ENCODE measurements around the gene AP3B1. TPM values are rescaled to one million over a fixed set of nuclear protein-coding genes. Genes with fewer than 3 reads are reported as not detected.

The AP3B1 gene
- total and polyA plus RNA-seq, 2 of the 8 experiments (the other 6 are each of a cell fraction or from before 2014, with no cell fraction given): 45.8 to 48.3 TPM

- no peak for FAIRE-seq
- H3K27me3 ChIP-seq (replicated peaks in 1 of 4; ENCODE audit: control insufficient read depth in 3 of 4, extremely low read depth in 1 of 4, insufficient read depth in 3 of 4, low read length in 3 of 4): no peaks in the 10 kb centered on the region
- CTCF ChIA-PET (ENCODE audit: partially characterized antibody): interaction anchor here (0.9 to 2.5 kb wide), 2 partner anchors 11 to 17 kb away, joined by 3 to 5 read pairs; partner anchors contain the start of gene AP3B1
- TF ChIP-seq KDM4A (IDR thresholded peaks at IDR 0.05; ENCODE audit: low read depth, low read length, severe bottlenecking) (no peak), CTBP2 (IDR thresholded peaks at IDR 0.05; ENCODE audit: borderline replicate concordance, insufficient read depth, insufficient read length, low read length) (no peak), GABPA (IDR thresholded peaks at IDR 0.05; ENCODE audit: borderline replicate concordance, insufficient read depth, low read length) (no peak), POU5F1 (IDR thresholded peaks at IDR 0.05; ENCODE audit: low read depth, low read length) (no peak), HDAC2 (IDR thresholded peaks at IDR 0.05; ENCODE audit: borderline replicate concordance in 1 of 2, low read depth in 2 of 2, low read length in 2 of 2) (no peak), ATF2 (IDR thresholded peaks at IDR 0.05; ENCODE audit: low read length) (no peak), E2F6 (IDR thresholded peaks at IDR 0.05) (no peak), SIN3A (conservative IDR thresholded peaks at IDR 0.05 in 1 of 2, IDR thresholded peaks at IDR 0.05 in 1 of 2; ENCODE audit: low read depth in 1 of 2, low read length in 2 of 2) (no peak), HDAC6 (IDR thresholded peaks at IDR 0.05; ENCODE audit: low read depth, low read length) (no peak), SP1 (IDR thresholded peaks at IDR 0.05; ENCODE audit: low read depth, low read length) (no peak)
Measured at GRCh38 chr5:78283802-78284201, 10.7 kb downstream of the AP3B1 start.

More at GRCh38 chr5:78283802-78284201, 10.7 kb downstream of the AP3B1 start:
- Histone ChIP-seq H2BK120ac (replicated peaks; ENCODE audit: low read depth, low read length) (no peak overlapping the region), H3K56ac (replicated peaks; ENCODE audit: insufficient read length, low read depth, low read length) (no peak overlapping the region), H3K23me2 (ENCODE audit: low read depth, low read length) (0 out of 2 replicates have a peak, but pooled peaks cover 2% of the 10 kb centered on the region), H3K14ac (ENCODE audit: insufficient read length) (no peak overlapping the region), H2BK12ac (ENCODE audit: low read depth, low read length) (no peak overlapping the region), H4K91ac (replicated peaks; ENCODE audit: insufficient read length, low read length) (no peak overlapping the region), H3K4ac (replicated peaks; ENCODE audit: insufficient read length, low read depth, low read length) (no peak overlapping the region), H3K79me2 (ENCODE audit: control insufficient read depth in 1 of 2, insufficient read depth in 2 of 2, low read length in 2 of 2) (peaks cover 0 to 77% of the 10 kb centered on the region in 2 experiments; a peak in 3 of 4 replicates), H2BK5ac (ENCODE audit: low read depth, low read length) (no peak overlapping the region), H3K4me2 (ENCODE audit: insufficient read depth in 1 of 2, low read depth in 2 of 2, low read length in 2 of 2) (no peak overlapping the region), H3K4me3 (ENCODE audit: extremely low read depth in 1 of 4, insufficient read depth in 2 of 4, low read depth in 3 of 4, low read length in 4 of 4) (no peak overlapping the region), H3K79me1 (ENCODE audit: low read depth, low read length) (peaks cover under 1% of the 10 kb centered on the region; the same call in 1 of the 2 replicates), H4K8ac (ENCODE audit: extremely low read depth, insufficient read depth, low read length) (no peak overlapping the region), H3K36me3 (ENCODE audit: control insufficient read depth in 2 of 4, insufficient read depth in 4 of 4, low read length in 3 of 4) (no peaks in the 10 kb centered on the region), H2BK20ac (ENCODE audit: low read length) (no peak overlapping the region), H4K20me1 (replicated peaks in 1 of 2; ENCODE audit: control insufficient read depth in 1 of 2, insufficient read depth in 2 of 2, low read length in 2 of 2) (peaks cover 5 to 12% of the 10 kb centered on the region in 2 experiments), H3K4me1 (replicated peaks in 1 of 4; ENCODE audit: control insufficient read depth in 3 of 4, insufficient read depth in 4 of 4, low read length in 3 of 4) (no peaks in the 10 kb centered on the region), H3K27ac (ENCODE audit: low read depth, low read length) (no peak overlapping the region), H3K23ac (ENCODE audit: insufficient read length) (no peak overlapping the region), H3K9me3 (ENCODE audit: insufficient read depth in 2 of 2, low read depth in 1 of 2, low read length in 1 of 2) (no peaks in the 10 kb centered on the region), H2AK5ac (ENCODE audit: low read depth, low read length) (no peak overlapping the region), H2AFZ (ENCODE audit: low read length) (no peak overlapping the region), H4K5ac (ENCODE audit: insufficient read length, low read depth, low read length) (no peak overlapping the region), H3K18ac (ENCODE audit: extremely low read depth, low read length) (no peak overlapping the region), H3K9ac (replicated peaks in 1 of 4; ENCODE audit: extremely low read depth in 1 of 4, low read depth in 3 of 4, low read length in 3 of 4) (no peak overlapping the region), H2BK15ac (ENCODE audit: low read length) (no peak overlapping the region)
- 91% methylated on average over 1 of the region's 1 CpG; no CpG with 5 or more reads in 1 of the 2 experiments for WGBS, 2 experiments (ENCODE audit: extremely low coverage in 1 of 2, insufficient coverage in 1 of 2, insufficient read length in 1 of 2, insufficient replicate concordance in 2 of 2, low coverage in 1 of 2, low lambda C conversion rate in 2 of 2, missing lambda C conversion rate in 1 of 2)
- POLR2A ChIA-PET (ENCODE audit: partially characterized antibody): interaction anchor here (0.7 to 1.5 kb wide), 3 partner anchors 10 to 50 kb away, joined by 3 to 6 read pairs (median 3); partner anchors contain the start of gene AP3B1
- DNase-seq (ENCODE audit: low read depth in 1 of 2, low spot score in 2 of 2): no peak

All from H1 (cell line).